ENCODE measurements around the gene KIF18A. TPM values are rescaled to one million over a fixed set of nuclear protein-coding genes. Genes with fewer than 3 reads are reported as not detected.

Gene KIF18A
- total RNA-seq, 2 experiments from 2014 or later, result 22.3 to 23.2 TPM

DNA sequence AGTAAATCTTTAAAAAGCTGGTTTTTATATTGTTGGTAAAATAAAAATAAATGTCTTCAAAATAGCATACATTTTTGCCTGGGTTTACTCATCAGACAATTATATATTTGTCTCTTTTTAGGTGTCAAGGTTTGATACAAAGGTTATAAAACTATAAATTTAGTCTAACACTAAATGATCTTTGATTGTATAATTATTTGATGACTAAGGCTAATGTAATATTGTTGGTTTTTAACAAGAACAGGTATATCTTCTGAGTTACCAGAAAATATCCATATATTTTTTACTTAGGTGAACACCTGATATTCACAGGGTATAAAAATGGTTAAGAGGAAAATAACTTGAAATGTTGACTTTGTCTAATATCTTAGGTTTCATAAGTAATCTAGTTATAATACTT is 104.3 kb downstream of the KIF18A start:
- DNase-seq (no peak), ATAC-seq (no peak)
- Mint-ChIP-seq H3K4me1 (ENCODE audit: low read depth) (no peaks in the 10 kb centered on the region), H3K9me3 (peaks cover 24% of the 10 kb centered on the region), H3K36me3 (ENCODE audit: low read depth) (peaks cover 3% of the 10 kb centered on the region), H3K27me3 (no peaks in the 10 kb centered on the region), H3K27ac (no peak overlapping the region), H3K4me3 (no peak overlapping the region)
- TF ChIP-seq, protein P1, sequence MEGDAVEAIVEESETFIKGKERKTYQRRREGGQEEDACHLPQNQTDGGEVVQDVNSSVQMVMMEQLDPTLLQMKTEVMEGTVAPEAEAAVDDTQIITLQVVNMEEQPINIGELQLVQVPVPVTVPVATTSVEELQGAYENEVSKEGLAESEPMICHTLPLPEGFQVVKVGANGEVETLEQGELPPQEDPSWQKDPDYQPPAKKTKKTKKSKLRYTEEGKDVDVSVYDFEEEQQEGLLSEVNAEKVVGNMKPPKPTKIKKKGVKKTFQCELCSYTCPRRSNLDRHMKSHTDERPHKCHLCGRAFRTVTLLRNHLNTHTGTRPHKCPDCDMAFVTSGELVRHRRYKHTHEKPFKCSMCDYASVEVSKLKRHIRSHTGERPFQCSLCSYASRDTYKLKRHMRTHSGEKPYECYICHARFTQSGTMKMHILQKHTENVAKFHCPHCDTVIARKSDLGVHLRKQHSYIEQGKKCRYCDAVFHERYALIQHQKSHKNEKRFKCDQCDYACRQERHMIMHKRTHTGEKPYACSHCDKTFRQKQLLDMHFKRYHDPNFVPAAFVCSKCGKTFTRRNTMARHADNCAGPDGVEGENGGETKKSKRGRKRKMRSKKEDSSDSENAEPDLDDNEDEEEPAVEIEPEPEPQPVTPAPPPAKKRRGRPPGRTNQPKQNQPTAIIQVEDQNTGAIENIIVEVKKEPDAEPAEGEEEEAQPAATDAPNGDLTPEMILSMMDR (IDR thresholded peaks at IDR 0.05), result no peak
- intact Hi-C loops (cut with micrococcal nuclease), result no loop called here
- ChIA-PET POLR2A (no interaction called here), CTCF (no interaction called here)

DNA sequence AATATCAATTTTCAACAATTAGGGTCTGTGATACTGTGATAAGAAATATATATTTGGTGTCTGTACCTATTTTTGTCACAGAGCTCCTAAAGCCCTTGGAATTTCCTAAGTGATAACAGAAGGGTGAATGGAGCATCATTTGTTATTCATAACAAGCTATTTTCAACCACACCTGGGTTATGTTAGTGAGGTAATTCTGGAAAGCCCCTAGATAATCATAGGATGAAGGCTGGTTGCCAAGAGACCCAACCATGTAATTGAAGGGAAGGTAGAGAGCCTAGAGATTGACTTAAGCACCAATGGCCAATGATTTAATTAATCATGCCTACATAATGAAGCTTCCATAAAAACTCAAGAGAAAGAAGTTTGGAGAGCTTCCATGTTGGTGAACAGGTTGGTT is 109.4 kb downstream of the KIF18A start:
- intact Hi-C loops (cut with micrococcal nuclease), result no loop called here
- POLR2A ChIA-PET, result no interaction called here

DNA sequence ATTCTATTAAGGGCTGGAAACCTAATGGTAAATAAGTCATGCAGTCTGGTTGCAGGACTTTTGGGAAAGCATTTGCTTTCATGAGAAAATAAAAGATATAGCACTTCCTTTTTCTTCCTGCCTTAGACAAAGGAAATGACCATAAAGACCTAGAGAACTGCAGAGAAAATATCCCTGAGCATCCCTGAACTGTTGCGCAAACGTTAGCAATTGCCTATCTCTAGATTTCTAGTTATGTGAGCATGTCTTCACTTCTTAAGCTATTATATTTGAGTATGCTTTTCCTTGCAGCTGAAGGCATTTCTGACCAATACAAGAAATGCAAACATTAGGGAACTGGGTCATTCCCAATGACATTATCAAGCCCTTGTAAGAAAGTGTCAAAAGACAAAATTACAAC is 110.6 kb downstream of the KIF18A start:
- Mint-ChIP-seq H3K27me3 (no peaks in the 10 kb centered on the region), H3K4me3 (no peak overlapping the region), H3K36me3 (ENCODE audit: low read depth) (peaks cover 3% of the 10 kb centered on the region), H3K27ac (no peak overlapping the region), H3K9me3 (peaks cover 17% of the 10 kb centered on the region), H3K4me1 (ENCODE audit: low read depth) (no peaks in the 10 kb centered on the region)
- ChIA-PET POLR2A (no interaction called here), CTCF (no interaction called here)
- intact Hi-C loops (cut with micrococcal nuclease), result no loop called here
- DNase-seq (no peak), ATAC-seq (no peak)
- TF ChIP-seq, protein P1 (IDR thresholded peaks at IDR 0.05), result no peak

More for the DNA sequence above, 109.4 kb downstream of the KIF18A start:
- Mint-ChIP-seq H3K9me3 (peaks cover 25% of the 10 kb centered on the region), H3K4me1 (ENCODE audit: low read depth) (no peaks in the 10 kb centered on the region), H3K4me3 (no peak overlapping the region), H3K27ac (no peak overlapping the region), H3K27me3 (no peaks in the 10 kb centered on the region), H3K36me3 (ENCODE audit: low read depth) (peaks cover 3% of the 10 kb centered on the region)
- TF ChIP-seq, protein P1 (IDR thresholded peaks at IDR 0.05), result no peak
- no peak for ATAC-seq
- CTCF ChIA-PET, result no interaction called here
- no peak for DNase-seq

DNA sequence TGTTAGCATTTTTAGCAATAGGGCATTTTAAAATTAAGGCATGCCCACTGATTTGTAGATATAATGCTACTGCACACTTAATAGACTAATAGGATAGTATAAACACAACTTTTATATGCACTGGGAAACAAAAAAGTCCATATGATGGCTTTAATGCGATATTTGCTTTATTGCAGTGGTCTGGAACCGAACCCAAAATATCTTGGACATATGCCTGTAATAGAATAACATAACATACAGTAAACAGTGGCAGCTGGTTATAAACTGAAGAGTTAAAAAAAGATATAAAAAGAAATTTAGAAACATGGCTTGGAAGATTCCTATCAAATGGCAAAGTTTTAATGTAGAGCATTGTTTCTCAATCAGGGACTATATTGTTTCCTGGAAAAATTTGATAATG is 111.9 kb downstream of the KIF18A start:
- TF ChIP-seq, protein P1 (IDR thresholded peaks at IDR 0.05), result no peak
- H3K4me1 Mint-ChIP-seq (ENCODE audit: low read depth), result no peaks in the 10 kb centered on the region
- H3K9me3 Mint-ChIP-seq, result peaks cover 10% of the 10 kb centered on the region
- intact Hi-C loops (cut with micrococcal nuclease), result no loop called here
- ChIA-PET CTCF (no interaction called here), POLR2A (no interaction called here)
- no peak for ATAC-seq
- H3K27ac Mint-ChIP-seq, result no peak overlapping the region
- DNase-seq, result no peak
- no peaks in the 10 kb centered on the region for H3K27me3 Mint-ChIP-seq
- H3K36me3 Mint-ChIP-seq (ENCODE audit: low read depth), result no peaks in the 10 kb centered on the region
- no peak overlapping the region for H3K4me3 Mint-ChIP-seq

DNA sequence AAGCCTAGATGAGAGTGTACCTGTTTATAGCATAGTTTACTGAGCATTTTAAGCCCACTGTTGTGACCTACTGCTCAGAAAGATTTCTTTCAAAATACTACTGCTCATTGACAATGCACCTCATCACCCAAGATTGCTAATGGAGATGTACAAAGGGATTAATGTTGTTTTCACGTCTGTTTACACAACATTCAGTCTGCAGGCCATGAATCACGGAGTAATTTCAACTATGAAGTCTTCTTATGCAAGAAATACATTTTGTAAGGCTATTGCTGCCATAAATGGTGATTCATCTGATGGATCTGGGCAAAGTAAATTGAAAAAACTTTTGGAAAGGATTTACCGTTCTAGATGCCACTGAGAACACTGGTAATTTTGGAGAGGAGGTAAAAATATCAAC is 112.9 kb downstream of the KIF18A start:
- DNase-seq (no peak), ATAC-seq (no peak)
- POLR2A ChIA-PET, result no interaction called here

More for the DNA sequence above, 112.9 kb downstream of the KIF18A start:
- CTCF ChIA-PET, result no interaction called here
- Mint-ChIP-seq H3K9me3 (peaks cover 8% of the 10 kb centered on the region), H3K4me3 (no peak overlapping the region), H3K27ac (no peak overlapping the region), H3K27me3 (no peaks in the 10 kb centered on the region), H3K36me3 (ENCODE audit: low read depth) (no peaks in the 10 kb centered on the region), H3K4me1 (ENCODE audit: low read depth) (no peaks in the 10 kb centered on the region)
- intact Hi-C loops (cut with micrococcal nuclease), result no loop called here
- TF ChIP-seq, protein P1 (IDR thresholded peaks at IDR 0.05), result no peak

All from activated CD8-positive, alpha-beta T cell treated with anti-CD3 and anti-CD28 coated beads for 36 hours (primary cell).